GM21529 (cell line): Measurements from ENCODE around the gene ORM1.
"Not testable (repeated sequence)": the region's sequence is repeated elsewhere in the genome, so short reads cannot be mapped to it uniquely, and the experiment has no call there.

Experiments used
- ATAC-seq: cut with Tn5 transposase; IDR thresholded peaks from one replicate; pipeline ENCODE4 v1.9.1; 2021; ENCODE audit not compliant: unreplicated experiment

Gene ORM1

GRCh38 chr9:114304416-114305188, 18.3 kb upstream of the ORM1 start:
- ATAC-seq = no peak

- no peak for ATAC-seq
Measured at GRCh38 chr9:114307899-114308267, 15.0 kb upstream of the ORM1 start.

GRCh38 chr9:114308361-114308950, 14.4 kb upstream of the ORM1 start:
- ATAC-seq = no peak

GRCh38 chr9:114309096-114309495, 13.8 kb upstream of the ORM1 start:
- ATAC-seq = no peak

GRCh38 chr9:114310471-114311450, 12.1 kb upstream of the ORM1 start:
- no peak for ATAC-seq

GRCh38 chr9:114311571-114312512, 11.1 kb upstream of the ORM1 start:
- no peak for ATAC-seq

- ATAC-seq = no peak
Measured at GRCh38 chr9:114312513-114312875, 10.4 kb upstream of the ORM1 start.

GRCh38 chr9:114313186-114313585, 9.7 kb upstream of the ORM1 start:
- no peak for ATAC-seq

GRCh38 chr9:114314256-114314867, 8.5 kb upstream of the ORM1 start:
- ATAC-seq = no peak

- no peak for ATAC-seq
Measured at GRCh38 chr9:114314881-114315722, 7.8 kb upstream of the ORM1 start.

GRCh38 chr9:114315723-114316363, 7.1 kb upstream of the ORM1 start:
- no peak for ATAC-seq

- no peak for ATAC-seq
Measured at GRCh38 chr9:114316605-114317230, 6.2 kb upstream of the ORM1 start.

- ATAC-seq = no peak
Measured at GRCh38 chr9:114317665-114318357, 5.1 kb upstream of the ORM1 start.

GRCh38 chr9:114318416-114318815, 4.5 kb upstream of the ORM1 start:
- no peak for ATAC-seq

- ATAC-seq = no peak
Measured at GRCh38 chr9:114319147-114319546, 3.8 kb upstream of the ORM1 start.

- ATAC-seq = not testable (repeated sequence)
Measured at GRCh38 chr9:114320710-114321109, 2.2 kb upstream of the ORM1 start.

- ATAC-seq = no peak
Measured at GRCh38 chr9:114321759-114322158, 1.1 kb upstream of the ORM1 start.
